MCF 10A (cell line): ENCODE measurements around the gene FGR. TPM values are rescaled to one million over a fixed set of nuclear protein-coding genes. Genes with fewer than 3 reads are reported as not detected.

Experiments
- BruUV-seq: library from RNA; stranded (reverse); fragments of 400-500 nt; replicated peaks from 2 replicates; lab custom pipeline; 2021; lab: Mats Ljungman, UMichigan
- CTCF ChIA-PET: fragments of 300-600 bp; sonication (Branson Sonifier 250); formaldehyde crosslinking; extraction: SDS; loops from one replicate; lab custom pipeline; 2021; ENCODE audit warnings: antibody characterized with exemption, inconsistent platforms; lab: Yijun Ruan, JAX
- POLR2A ChIA-PET: fragments of 300-600, 350-650 bp; sonication (Branson Sonifier 250); formaldehyde crosslinking; extraction: SDS; loops from one replicate; lab custom pipeline; 2020; ENCODE audit warnings: antibody characterized with exemption, inconsistent platforms; lab: Yijun Ruan, JAX
- DNase-seq: peaks from one replicate; pipeline ENCODE4 v3.0.0-alpha.2; 2018; ENCODE audit not compliant: unreplicated experiment
- H3K27ac Mint-ChIP-seq: one replicate; pipeline ENCODE4 v1.8.0; 2022; ENCODE audit warnings: mild to moderate bottlenecking, low read depth, mixed read lengths; ENCODE audit not compliant: unreplicated experiment
- H3K27me3 Mint-ChIP-seq: one replicate; pipeline ENCODE4 v1.8.0; 2022; ENCODE audit warnings: mixed read lengths; ENCODE audit not compliant: insufficient read depth, unreplicated experiment
- H3K36me3 Mint-ChIP-seq: one replicate; pipeline ENCODE4 v1.8.0; 2022; ENCODE audit warnings: mild to moderate bottlenecking, moderate library complexity, mixed read lengths; ENCODE audit not compliant: insufficient read depth, unreplicated experiment
- H3K4me1 Mint-ChIP-seq: one replicate; pipeline ENCODE4 v1.8.0; 2022; ENCODE audit warnings: mixed read lengths; ENCODE audit not compliant: insufficient read depth, unreplicated experiment
- H3K4me3 Mint-ChIP-seq: one replicate; pipeline ENCODE4 v1.8.0; 2022; ENCODE audit warnings: mild to moderate bottlenecking, moderate library complexity, mixed read lengths; ENCODE audit not compliant: unreplicated experiment
- H3K9me3 Mint-ChIP-seq: one replicate; pipeline ENCODE4 v1.8.0; 2022; ENCODE audit warnings: mixed read lengths; ENCODE audit not compliant: unreplicated experiment
- CTCF ChIP-seq: fragments of 200-600 bp; IDR thresholded peaks from one replicate; pipeline ENCODE4 v1.8.0; 2022; ENCODE audit warnings: antibody characterized with exemption, mild to moderate bottlenecking; ENCODE audit not compliant: unreplicated experiment
- intact Hi-C: fragments of 100-400 bp; cut with micrococcal nuclease; formaldehyde crosslinking; loops from 2 replicates; pipeline ENCODE4 v1.14.1; 2022
- total RNA-seq: library from RNA; stranded (reverse); gene quantifications from 2 replicates; pipeline ENCODE4 v1.2.3, GENCODE V29; 2022

The FGR gene
- total RNA-seq, 1 experiment from 2014 or later = not detected

- H3K9me3 Mint-ChIP-seq = no peaks in the 10 kb centered on the region
- H3K4me3 Mint-ChIP-seq = no peak overlapping the region
- ChIA-PET CTCF (interaction anchor here (0.6 to 4.5 kb wide), 3 partner anchors 21 to 1162 kb away, joined by 3 to 18 read pairs (median 4); no protein-coding TSS in a partner anchor), POLR2A (interaction anchor here (0.5 to 2.3 kb wide), 8 partner anchors 12 to 1027 kb away, joined by 3 to 9 read pairs (median 4); no protein-coding TSS in a partner anchor)
- BruUV-seq = no TSS peak
- TF ChIP-seq CTCF = no peak
- H3K27me3 Mint-ChIP-seq = no peaks in the 10 kb centered on the region
- intact Hi-C loops = no loop called here
- peaks cover 10% of the 10 kb centered on the region for H3K4me1 Mint-ChIP-seq
- H3K27ac Mint-ChIP-seq = no peak overlapping the region
- peaks cover 10% of the 10 kb centered on the region for H3K36me3 Mint-ChIP-seq
- peak; percentile 28 for DNase-seq
Measured at GRCh38 chr1:27589841-27590426, 45.1 kb downstream of the FGR start.

- POLR2A ChIA-PET = interaction anchor here (1.2 to 2.3 kb wide), 5 partner anchors 12 to 33 kb away, joined by 3 to 9 read pairs (median 5); no protein-coding TSS in a partner anchor
- H3K27me3 Mint-ChIP-seq = no peaks in the 10 kb centered on the region
- H3K9me3 Mint-ChIP-seq = no peaks in the 10 kb centered on the region
- no peak overlapping the region for H3K4me3 Mint-ChIP-seq
- intact Hi-C loops = no loop called here
- BruUV-seq = no TSS peak
- peaks cover 10% of the 10 kb centered on the region for H3K36me3 Mint-ChIP-seq
- TF ChIP-seq CTCF = no peak
- peaks cover 10% of the 10 kb centered on the region for H3K4me1 Mint-ChIP-seq
- H3K27ac Mint-ChIP-seq = no peak overlapping the region
- DNase-seq = no peak
- CTCF ChIA-PET = interaction anchor here (4.5 kb wide), 1 partner anchor 32 kb away, joined by 18 read pairs; no protein-coding TSS in a partner anchor
Measured at GRCh38 chr1:27589441-27589840, 45.5 kb downstream of the FGR start.

- intact Hi-C loops = no loop called here
- no peak for DNase-seq
- CTCF ChIA-PET = interaction anchor here (0.6 kb wide), 1 partner anchor 628 kb away, joined by 3 read pairs; no protein-coding TSS in a partner anchor
- Mint-ChIP-seq H3K27ac (no peak overlapping the region), H3K36me3 (peaks cover 10% of the 10 kb centered on the region), H3K4me3 (no peak overlapping the region), H3K27me3 (no peaks in the 10 kb centered on the region), H3K4me1 (peaks cover 11% of the 10 kb centered on the region), H3K9me3 (no peaks in the 10 kb centered on the region)
- POLR2A ChIA-PET = interaction anchor here (0.5 kb wide), 1 partner anchor 37 kb away, joined by 3 read pairs; no protein-coding TSS in a partner anchor
- BruUV-seq = no TSS peak
- TF ChIP-seq CTCF = no peak
Measured at GRCh38 chr1:27588256-27589232, 46.4 kb downstream of the FGR start.
